Fibroblast of lung (primary cell): ENCODE measurements around the gene CIAO2A. TPM values are rescaled to one million over a fixed set of nuclear protein-coding genes. Genes with fewer than 3 reads are reported as not detected.

Source experiments
- DNase-seq, 2 donors: peaks; one replicate each; pipeline versions ENCODE4 v3.0.0 to v3.0.0-alpha.2; 2010; ENCODE audit warnings: low read depth in 2 of 2
- H2AFZ ChIP-seq: 2 replicates; pipeline ENCODE4 v1.5.1; 2012; ENCODE audit warnings: low read length, control low read depth, inconsistent platforms
- H3K27ac ChIP-seq: 2 replicates; pipeline ENCODE4 v1.5.1; 2011; ENCODE audit warnings: low read length, control low read depth; ENCODE audit not compliant: insufficient read depth
- H3K27me3 ChIP-seq: 2 replicates; pipeline ENCODE4 v1.5.1; 2011; ENCODE audit warnings: mild to moderate bottlenecking, low read length; ENCODE audit not compliant: control insufficient read depth, insufficient read depth
- H3K36me3 ChIP-seq: 2 replicates; pipeline ENCODE4 v1.5.1; 2011; ENCODE audit warnings: low read length; ENCODE audit not compliant: control insufficient read depth, insufficient read depth
- H3K4me1 ChIP-seq: 2 replicates; pipeline ENCODE4 v1.5.1; 2011; ENCODE audit warnings: low read length; ENCODE audit not compliant: control insufficient read depth, insufficient read depth; ENCODE audit errors: extremely low read depth
- H3K4me2 ChIP-seq: 2 replicates; pipeline ENCODE4 v1.5.1; 2011; ENCODE audit warnings: low read length, control low read depth; ENCODE audit not compliant: insufficient read depth; ENCODE audit errors: extremely low read depth
- H3K4me3 ChIP-seq, 4 experiments: fragments of 200-600 bp in 1 of 4; sonication (generic) in 1 of 4; replicated peaks in 1 of 4; 2 replicates each; pipeline ENCODE4 v1.5.1; 2011 to 2016; ENCODE audit warnings: low read length in 4 of 4, low read depth in 3 of 4, mild to moderate bottlenecking in 3 of 4, control low read depth in 2 of 4, inconsistent platforms in 1 of 4, mixed read lengths in 1 of 4; ENCODE audit not compliant: insufficient read depth in 1 of 4; ENCODE audit errors: control extremely low read depth in 1 of 4
- H3K79me2 ChIP-seq: 2 replicates; pipeline ENCODE4 v1.5.1; 2012; ENCODE audit warnings: mild to moderate bottlenecking, low read length, inconsistent platforms; ENCODE audit not compliant: control insufficient read depth, insufficient read depth
- H3K9ac ChIP-seq: 2 replicates; pipeline ENCODE4 v1.5.1; 2011; ENCODE audit warnings: mild to moderate bottlenecking, low read length, control low read depth; ENCODE audit not compliant: insufficient read depth
- H3K9me3 ChIP-seq: 2 replicates; pipeline ENCODE4 v1.5.1; 2012; ENCODE audit warnings: low read depth, low read length; ENCODE audit not compliant: control insufficient read depth, insufficient read depth
- H4K20me1 ChIP-seq: 2 replicates; pipeline ENCODE4 v1.5.1; 2011; ENCODE audit warnings: low read length; ENCODE audit not compliant: control insufficient read depth, insufficient read depth; ENCODE audit errors: extremely low read depth
- EZH2 ChIP-seq: IDR thresholded peaks from 2 replicates; pipeline ENCODE4 v1.5.1; 2012; ENCODE audit warnings: low read length, control low read depth, mild to moderate bottlenecking; ENCODE audit errors: missing control alignments
- polyA plus RNA-seq, 2 donors: library from polyadenylated mRNA; depleted of rRNA in 1 of 2; stranded (reverse) in 1 of 2; unstranded in 1 of 2; fragments of >200 nt; gene quantifications; 2 replicates each; pipeline ENCODE4 v1.2.1, GENCODE V29; 2011 to 2012; ENCODE audit warnings: missing spikeins in 1 of 2
- total RNA-seq: library from RNA; depleted of rRNA; stranded (reverse); fragments of >200 nt; gene quantifications from 2 replicates; pipeline ENCODE4 v1.2.1, GENCODE V29; 2014
- TF ChIP-seq, protein P1 (sequence below), 2 donors: IDR thresholded peaks in 1 of 2; conservative IDR thresholded peaks in 1 of 2; 1 replicate in 1 of 2; 2 replicates in 1 of 2; pipeline ENCODE4 v1.5.1; 2011 to 2012; ENCODE audit warnings: low read length in 2 of 2, control low read depth in 1 of 2, inconsistent platforms in 1 of 2, low read depth in 1 of 2, mild to moderate bottlenecking in 1 of 2

The CIAO2A gene
- total and polyA plus RNA-seq, 2 donors (not counting 1 experiment from before 2014, with no cell fraction given): 48.7 to 59.1 TPM

DNA sequence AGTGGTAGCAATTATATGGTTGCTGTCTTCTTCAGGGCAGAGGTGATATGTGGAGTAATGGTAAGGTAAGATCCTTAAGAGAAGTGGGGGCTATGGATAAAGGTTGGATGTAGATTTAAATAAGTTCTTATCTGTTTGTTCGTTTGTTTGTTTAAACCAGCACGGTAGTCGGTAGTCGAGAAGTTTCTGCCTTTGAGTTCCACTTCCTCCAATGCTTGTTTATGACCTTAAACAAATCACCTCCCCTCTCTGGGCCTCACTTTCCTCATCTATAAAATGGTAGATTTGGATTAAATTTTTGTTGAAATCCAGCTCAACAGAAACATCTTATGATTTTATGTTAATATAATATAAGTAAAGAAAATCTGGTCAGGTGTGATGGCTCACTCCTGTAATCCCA lies 59.1 kb downstream of the CIAO2A start:
- no peak overlapping the region for H3K4me2 ChIP-seq
- H3K9ac ChIP-seq: no peak overlapping the region
- no peak overlapping the region for H3K27ac ChIP-seq
- H3K9me3 ChIP-seq: no peaks in the 10 kb centered on the region
- no peaks in the 10 kb centered on the region for H3K36me3 ChIP-seq
- H3K4me1 ChIP-seq: no peaks in the 10 kb centered on the region
- no peaks in the 10 kb centered on the region for H3K27me3 ChIP-seq
- TF ChIP-seq, protein P1, sequence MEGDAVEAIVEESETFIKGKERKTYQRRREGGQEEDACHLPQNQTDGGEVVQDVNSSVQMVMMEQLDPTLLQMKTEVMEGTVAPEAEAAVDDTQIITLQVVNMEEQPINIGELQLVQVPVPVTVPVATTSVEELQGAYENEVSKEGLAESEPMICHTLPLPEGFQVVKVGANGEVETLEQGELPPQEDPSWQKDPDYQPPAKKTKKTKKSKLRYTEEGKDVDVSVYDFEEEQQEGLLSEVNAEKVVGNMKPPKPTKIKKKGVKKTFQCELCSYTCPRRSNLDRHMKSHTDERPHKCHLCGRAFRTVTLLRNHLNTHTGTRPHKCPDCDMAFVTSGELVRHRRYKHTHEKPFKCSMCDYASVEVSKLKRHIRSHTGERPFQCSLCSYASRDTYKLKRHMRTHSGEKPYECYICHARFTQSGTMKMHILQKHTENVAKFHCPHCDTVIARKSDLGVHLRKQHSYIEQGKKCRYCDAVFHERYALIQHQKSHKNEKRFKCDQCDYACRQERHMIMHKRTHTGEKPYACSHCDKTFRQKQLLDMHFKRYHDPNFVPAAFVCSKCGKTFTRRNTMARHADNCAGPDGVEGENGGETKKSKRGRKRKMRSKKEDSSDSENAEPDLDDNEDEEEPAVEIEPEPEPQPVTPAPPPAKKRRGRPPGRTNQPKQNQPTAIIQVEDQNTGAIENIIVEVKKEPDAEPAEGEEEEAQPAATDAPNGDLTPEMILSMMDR (conservative IDR thresholded peaks at IDR 0.05 in 1 of 2, IDR thresholded peaks at IDR 0.05 in 1 of 2; ENCODE audit: low read depth in 1 of 2, low read length in 2 of 2): no peak
- no peak for TF ChIP-seq EZH2
- no peaks in the 10 kb centered on the region for H3K79me2 ChIP-seq
- no peak overlapping the region for H3K4me3 ChIP-seq
- no peak overlapping the region for H2AFZ ChIP-seq
- no peak for DNase-seq
- H4K20me1 ChIP-seq: no peaks in the 10 kb centered on the region

DNA sequence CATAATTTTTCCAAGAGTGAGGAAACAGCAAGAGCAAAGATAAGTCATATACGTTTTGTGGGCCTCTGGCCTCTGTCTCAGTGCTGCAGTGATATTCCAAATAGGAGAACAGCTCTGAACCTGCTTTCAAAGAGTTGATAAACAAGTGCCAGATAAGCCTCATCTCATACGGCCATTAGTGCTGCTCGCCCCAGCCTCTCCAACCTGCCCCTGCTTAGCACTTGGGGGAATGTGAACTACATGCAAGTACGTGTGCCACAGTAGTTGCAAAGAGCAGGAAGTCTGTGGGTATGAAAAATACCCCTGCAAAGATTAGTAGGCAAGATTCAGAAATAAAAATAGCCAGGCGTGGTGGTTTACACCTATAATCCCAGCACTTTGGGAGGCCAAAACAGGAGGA lies 61.3 kb downstream of the CIAO2A start:
- Histone ChIP-seq H3K4me1 (peaks cover 2% of the 10 kb centered on the region), H3K27me3 (no peaks in the 10 kb centered on the region), H3K4me3 (no peak overlapping the region), H3K79me2 (no peaks in the 10 kb centered on the region), H3K36me3 (no peaks in the 10 kb centered on the region), H2AFZ (no peak overlapping the region), H3K4me2 (no peak overlapping the region), H3K27ac (no peak overlapping the region), H4K20me1 (no peaks in the 10 kb centered on the region), H3K9ac (no peak overlapping the region), H3K9me3 (no peaks in the 10 kb centered on the region)
- TF ChIP-seq, protein P1 (conservative IDR thresholded peaks at IDR 0.05 in 1 of 2, IDR thresholded peaks at IDR 0.05 in 1 of 2; ENCODE audit: low read depth in 1 of 2, low read length in 2 of 2): no peak
- TF ChIP-seq EZH2: no peak
- DNase-seq: no peak

DNA sequence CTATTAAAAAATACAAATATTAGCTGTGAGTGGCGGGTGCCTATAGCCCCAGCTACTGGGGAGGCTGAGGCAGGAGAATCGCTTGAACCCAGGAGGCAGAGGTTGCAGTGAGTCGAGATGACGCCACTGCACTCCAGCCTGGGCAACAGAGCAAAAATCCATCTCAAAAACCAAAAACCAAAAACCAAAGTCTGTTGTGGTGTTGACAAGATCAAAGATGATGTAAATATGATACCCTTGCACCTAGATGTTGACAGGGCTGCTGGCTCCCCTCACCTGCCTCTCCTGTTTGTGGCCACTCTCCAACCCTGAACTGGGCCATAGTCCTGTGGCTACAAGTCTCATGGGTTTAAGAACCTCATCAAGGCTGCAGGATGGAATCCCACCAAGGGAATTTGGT lies 63.5 kb downstream of the CIAO2A start:
- Histone ChIP-seq H3K9ac (no peak overlapping the region), H4K20me1 (no peaks in the 10 kb centered on the region)
- TF ChIP-seq, protein P1 (conservative IDR thresholded peaks at IDR 0.05 in 1 of 2, IDR thresholded peaks at IDR 0.05 in 1 of 2; ENCODE audit: low read depth in 1 of 2, low read length in 2 of 2): no peak
- TF ChIP-seq EZH2: no peak

More for the DNA sequence above, 63.5 kb downstream of the CIAO2A start:
- Histone ChIP-seq H3K9me3 (no peaks in the 10 kb centered on the region), H3K27ac (no peak overlapping the region), H3K4me3 (no peak overlapping the region), H3K4me2 (no peak overlapping the region), H3K27me3 (no peaks in the 10 kb centered on the region), H3K36me3 (no peaks in the 10 kb centered on the region), H2AFZ (no peak overlapping the region), H3K79me2 (no peaks in the 10 kb centered on the region), H3K4me1 (peaks cover 3% of the 10 kb centered on the region)
- DNase-seq: no peak
